Tibial artery (tissue), 4 donors: Measurements from ENCODE around the gene DVL1.

ENCODE experiments used
- DNase-seq, 2 donors: peaks; one replicate each; pipeline ENCODE4 v3.0.0-alpha.2; 2019
- H3K27ac ChIP-seq, 2 donors: fragments of 200-600 bp; sonication (generic) in 1 of 2; 1 replicate in 1 of 2; 2 replicates in 1 of 2; pipeline ENCODE4 v1.5.1; 2018 to 2019; ENCODE audit warnings: mild to moderate bottlenecking in 1 of 2
- H3K27me3 ChIP-seq, 2 donors: fragments of 200-600 bp; sonication (generic) in 1 of 2; one replicate each; pipeline versions ENCODE4 v1.5.1 to v1.6.0; 2016 to 2019
- H3K36me3 ChIP-seq, 3 donors: fragments of 200-600 bp; sonication (generic) in 2 of 3; one replicate each; pipeline ENCODE4 v1.5.1; 2016 to 2019; ENCODE audit warnings: mild to moderate bottlenecking in 2 of 3
- H3K4me1 ChIP-seq, 4 donors: fragments of 200-600 bp; sonication (generic) in 2 of 4; 1 replicate in 3 of 4; 2 replicates in 1 of 4; pipeline ENCODE4 v1.5.1; 2016 to 2019
- H3K4me3 ChIP-seq, 2 donors: fragments of 200-600 bp; sonication (generic) in 1 of 2; 1 replicate in 1 of 2; 2 replicates in 1 of 2; pipeline ENCODE4 v1.5.1; 2018 to 2019; ENCODE audit warnings: mild to moderate bottlenecking in 2 of 2
- H3K9me3 ChIP-seq, 3 donors: fragments of 200-600 bp; sonication (generic) in 1 of 3; one replicate each; pipeline ENCODE4 v1.5.1; 2016 to 2019
- CTCF ChIP-seq, 2 experiments: fragments of 200-600 bp in 1 of 2; fragments of 450-650 bp in 1 of 2; IDR thresholded peaks; one replicate each; pipeline ENCODE4 v1.5.1; 2017 to 2019; ENCODE audit warnings: antibody characterized with exemption in 2 of 2, mild to moderate bottlenecking in 1 of 2, moderate library complexity in 1 of 2
- intact Hi-C: fragments of 100-400 bp; cut with DNase I; formaldehyde crosslinking; loops from one replicate; pipeline ENCODE4 v1.15.0; 2023; ENCODE audit warnings: low total_unique reads

The DVL1 gene

GRCh38 chr1:1336931-1337792 lies 12.1 kb downstream of the DVL1 start:
- DNase-seq: no peak
- H3K27ac ChIP-seq: no peak overlapping the region
- H3K9me3 ChIP-seq: no peaks in the 10 kb centered on the region
- H3K4me1 ChIP-seq: peaks cover 0 to 16% (median 0%) of the 10 kb centered on the region in 4 donors
- H3K27me3 ChIP-seq: no peaks in the 10 kb centered on the region
- H3K4me3 ChIP-seq: no peak overlapping the region
- no peak for TF ChIP-seq CTCF (IDR thresholded peaks at IDR 0.05)
- H3K36me3 ChIP-seq: peaks cover 15 to 70% (median 61%) of the 10 kb centered on the region in 3 donors
- intact Hi-C loops: no loop called here

GRCh38 chr1:1336446-1336845 lies 12.8 kb downstream of the DVL1 start:
- Histone ChIP-seq H3K9me3 (no peaks in the 10 kb centered on the region), H3K27me3 (no peaks in the 10 kb centered on the region), H3K4me3 (no peak overlapping the region), H3K27ac (no peak overlapping the region), H3K4me1 (peaks cover 0 to 22% (median 0%) of the 10 kb centered on the region in 4 donors), H3K36me3 (peaks cover 15 to 63% (median 56%) of the 10 kb centered on the region in 3 donors)
- no peak for TF ChIP-seq CTCF (IDR thresholded peaks at IDR 0.05)
- no peak for DNase-seq
- intact Hi-C loops: no loop called here

- Histone ChIP-seq H3K4me1 (peaks cover 0 to 28% (median 0%) of the 10 kb centered on the region in 4 donors), H3K27ac (no peak overlapping the region), H3K4me3 (no peak overlapping the region), H3K9me3 (no peaks in the 10 kb centered on the region), H3K27me3 (no peaks in the 10 kb centered on the region), H3K36me3 (peaks cover 15 to 57% (median 53%) of the 10 kb centered on the region in 3 donors)
- no peak for TF ChIP-seq CTCF (IDR thresholded peaks at IDR 0.05)
- intact Hi-C loops: no loop called here
- no peak for DNase-seq
These were observed 13.4 kb downstream of the DVL1 start for GRCh38 chr1:1335792-1336248.

GRCh38 chr1:1335283-1335682 lies 13.9 kb downstream of the DVL1 start:
- H3K27ac ChIP-seq: no peak overlapping the region
- intact Hi-C loops: no loop called here

GRCh38 chr1:1334835-1335234 lies 14.4 kb downstream of the DVL1 start:
- no peaks in the 10 kb centered on the region for H3K9me3 ChIP-seq
- DNase-seq: no peak
- H3K4me3 ChIP-seq: no peak overlapping the region
- H3K27ac ChIP-seq: no peak overlapping the region
- peaks cover 15 to 47% (median 44%) of the 10 kb centered on the region in 3 donors for H3K36me3 ChIP-seq
- peaks cover 0 to 30% (median 0%) of the 10 kb centered on the region in 4 donors for H3K4me1 ChIP-seq
- intact Hi-C loops: no loop called here
- no peak for TF ChIP-seq CTCF (IDR thresholded peaks at IDR 0.05)
- H3K27me3 ChIP-seq: no peaks in the 10 kb centered on the region

More at GRCh38 chr1:1335283-1335682, 13.9 kb downstream of the DVL1 start:
- DNase-seq: no peak
- H3K9me3 ChIP-seq: no peaks in the 10 kb centered on the region
- peaks cover 0 to 30% (median 0%) of the 10 kb centered on the region in 4 donors for H3K4me1 ChIP-seq
- no peak for TF ChIP-seq CTCF (IDR thresholded peaks at IDR 0.05)
- no peak overlapping the region for H3K4me3 ChIP-seq
- peaks cover 15 to 52% (median 48%) of the 10 kb centered on the region in 3 donors for H3K36me3 ChIP-seq
- H3K27me3 ChIP-seq: no peaks in the 10 kb centered on the region
